ENCODE data around the gene LRAT.

The LRAT gene

GRCh38 chr4:154760895-154761294, 17.1 kb downstream of the LRAT start:
- DNase-seq (ENCODE audit: low read depth in 1 of 2, low spot score in 1 of 2), result no peak
- Histone ChIP-seq H3K27me3 (ENCODE audit: insufficient read depth, poor library complexity, severe bottlenecking) (no peaks in the 10 kb centered on the region), H3K27ac (replicated peaks) (no peak overlapping the region), H3K4me3 (replicated peaks; ENCODE audit: insufficient read depth, low read length) (no peak overlapping the region)
- TF ChIP-seq GABPA (IDR thresholded peaks at IDR 0.05; ENCODE audit: low read depth) (no peak), SPI1 (IDR thresholded peaks at IDR 0.05; ENCODE audit: borderline replicate concordance, low read depth) (no peak), REST (IDR thresholded peaks at IDR 0.05; ENCODE audit: insufficient replicate concordance, low read depth) (no peak), CTCF (IDR thresholded peaks at IDR 0.05; ENCODE audit: insufficient read depth, low read length) (no peak), POLR2AphosphoS5 (IDR thresholded peaks at IDR 0.05; ENCODE audit: low read depth) (no peak)

- Histone ChIP-seq H3K27ac (replicated peaks) (no peak overlapping the region), H3K27me3 (ENCODE audit: insufficient read depth, poor library complexity, severe bottlenecking) (no peaks in the 10 kb centered on the region), H3K4me3 (replicated peaks; ENCODE audit: insufficient read depth, low read length) (no peak overlapping the region)
- TF ChIP-seq POLR2AphosphoS5 (IDR thresholded peaks at IDR 0.05; ENCODE audit: low read depth) (no peak), REST (IDR thresholded peaks at IDR 0.05; ENCODE audit: insufficient replicate concordance, low read depth) (no peak)
- no peak for DNase-seq (ENCODE audit: low read depth in 1 of 2, low spot score in 1 of 2)
These were observed 34.5 kb downstream of the LRAT start for GRCh38 chr4:154778264-154778663.

- TF ChIP-seq GABPA (IDR thresholded peaks at IDR 0.05; ENCODE audit: low read depth) (no peak), POLR2AphosphoS5 (IDR thresholded peaks at IDR 0.05; ENCODE audit: low read depth) (no peak), REST (IDR thresholded peaks at IDR 0.05; ENCODE audit: insufficient replicate concordance, low read depth) (no peak), CTCF (IDR thresholded peaks at IDR 0.05; ENCODE audit: insufficient read depth, low read length) (no peak), SPI1 (IDR thresholded peaks at IDR 0.05; ENCODE audit: borderline replicate concordance, low read depth) (no peak)
- DNase-seq (ENCODE audit: low read depth in 1 of 2, low spot score in 1 of 2), result no peak
- Histone ChIP-seq H3K27ac (replicated peaks) (no peak overlapping the region), H3K4me3 (replicated peaks; ENCODE audit: insufficient read depth, low read length) (no peak overlapping the region), H3K27me3 (ENCODE audit: insufficient read depth, poor library complexity, severe bottlenecking) (no peaks in the 10 kb centered on the region)
These were observed 35.7 kb downstream of the LRAT start for GRCh38 chr4:154779362-154779947.
